ENCODE measurements around the gene RABIF.
"Not testable (repeated sequence)": the region's sequence is repeated elsewhere in the genome, so short reads cannot be mapped to it uniquely, and the experiment has no call there.

Gene RABIF

DNA sequence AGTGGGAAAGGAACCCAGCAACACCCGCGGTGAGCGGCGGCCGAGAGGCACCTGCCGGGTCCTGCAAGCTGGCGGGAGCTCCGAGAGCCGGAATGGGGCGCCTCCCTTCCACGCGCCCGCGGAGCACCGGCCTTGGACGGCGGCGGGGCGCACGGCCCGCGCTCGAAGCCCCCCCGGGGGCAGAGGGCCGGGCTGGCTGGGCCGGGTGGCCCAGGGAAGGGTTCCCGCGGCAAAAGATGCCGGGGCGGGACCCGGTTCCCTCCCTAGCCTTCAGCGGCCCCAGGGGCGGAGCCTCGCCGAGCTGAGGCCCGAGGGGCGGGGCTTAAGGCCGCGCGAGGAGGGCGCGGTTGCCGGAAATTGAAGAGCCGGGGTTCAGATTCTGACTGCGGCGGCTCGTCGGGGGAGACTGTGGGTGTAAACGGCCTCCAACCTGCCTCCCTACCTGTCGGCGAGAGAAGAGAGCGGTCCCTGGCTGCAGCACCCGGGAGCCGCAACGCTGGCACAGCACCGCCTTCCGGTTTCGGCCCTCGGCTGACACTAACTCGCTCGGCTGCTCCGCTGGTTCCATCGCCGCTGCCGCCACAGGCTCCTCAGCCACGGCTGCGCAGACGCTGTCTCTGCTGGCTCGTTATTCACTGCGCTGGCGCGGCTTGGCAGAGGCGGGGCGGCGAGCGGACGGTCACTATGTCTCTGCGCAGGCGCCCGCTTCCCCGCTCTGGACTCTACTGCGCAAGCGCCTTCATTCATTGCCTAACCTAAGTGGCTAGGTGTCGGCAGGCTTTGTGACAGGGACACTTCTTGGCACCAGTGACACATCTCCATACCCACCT is at the start of gene RABIF:
Gene RABIF, minus strand, starts transcription at position 619 of the 830 bp plus-strand sequence. Its CDS starts 51 bp downstream, at position 568.
- DNase-seq = peak; percentile 98

DNA sequence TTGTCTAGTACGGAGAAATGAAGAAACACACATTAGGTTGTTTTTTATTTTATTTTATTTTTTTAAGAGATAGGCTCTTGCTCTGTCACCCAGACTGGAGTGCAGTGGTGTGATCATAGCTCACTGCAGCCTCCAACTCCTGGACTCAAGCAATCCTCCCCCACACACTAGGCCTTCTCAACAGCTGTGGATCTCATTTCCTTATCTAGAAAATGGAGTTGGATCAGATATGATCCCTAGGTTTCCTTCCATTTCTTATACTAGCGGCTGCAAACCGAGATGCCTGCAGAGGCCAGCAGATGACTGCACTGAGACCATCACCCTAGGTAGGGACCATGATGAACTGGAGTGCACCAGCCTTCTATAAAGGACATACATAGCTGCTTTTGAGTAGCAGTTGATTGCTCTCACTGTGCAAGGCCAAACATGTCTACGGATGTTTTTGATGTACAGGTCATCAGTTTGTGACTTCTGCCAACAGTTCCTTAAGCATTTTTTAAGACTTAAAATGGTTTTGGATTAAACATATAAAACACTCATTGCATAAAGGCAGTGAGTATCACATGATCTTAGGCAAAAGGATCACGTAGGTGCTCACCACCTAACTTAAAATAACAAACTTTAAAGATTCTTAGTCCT is 49.5 kb upstream of the RABIF start:
- no peak for DNase-seq

DNA sequence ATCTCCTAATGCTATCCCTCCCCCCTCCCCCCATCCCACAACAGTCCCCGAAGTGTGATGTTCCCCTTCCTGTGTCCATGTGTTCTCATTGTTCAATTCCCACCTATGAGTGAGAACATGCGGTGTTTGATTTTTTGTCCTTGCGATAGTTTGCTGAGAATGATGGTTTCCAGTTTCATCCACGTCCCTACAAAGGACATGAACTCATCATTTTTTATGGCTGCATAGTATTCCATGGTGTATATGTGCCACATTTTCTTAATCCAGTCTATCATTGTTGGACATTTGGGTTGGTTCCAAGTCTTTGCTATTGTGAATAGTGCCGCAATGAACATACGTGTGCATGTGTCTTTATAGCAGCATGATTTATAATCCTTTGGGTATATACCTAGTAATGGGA is 47.5 kb upstream of the RABIF start:
- DNase-seq = not testable (repeated sequence)

DNA sequence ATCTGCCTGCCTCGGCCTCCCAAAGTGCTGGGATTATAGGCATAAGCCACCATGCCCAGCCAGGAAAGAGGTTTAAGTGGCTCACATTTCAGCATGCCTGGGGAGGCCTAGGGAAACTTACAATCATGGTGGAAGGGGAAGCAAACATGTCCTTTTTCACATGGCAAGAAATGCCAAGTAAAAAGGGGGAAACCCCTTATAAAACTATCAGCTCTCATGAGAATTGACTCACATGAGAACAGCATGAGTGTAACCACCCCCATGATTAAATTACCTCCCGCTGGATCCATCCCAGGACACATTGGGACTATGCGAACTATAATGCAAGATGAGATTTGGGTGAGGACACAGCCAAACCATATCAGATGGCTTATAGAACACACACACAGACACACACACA is 46.9 kb upstream of the RABIF start:
- DNase-seq = no peak

DNA sequence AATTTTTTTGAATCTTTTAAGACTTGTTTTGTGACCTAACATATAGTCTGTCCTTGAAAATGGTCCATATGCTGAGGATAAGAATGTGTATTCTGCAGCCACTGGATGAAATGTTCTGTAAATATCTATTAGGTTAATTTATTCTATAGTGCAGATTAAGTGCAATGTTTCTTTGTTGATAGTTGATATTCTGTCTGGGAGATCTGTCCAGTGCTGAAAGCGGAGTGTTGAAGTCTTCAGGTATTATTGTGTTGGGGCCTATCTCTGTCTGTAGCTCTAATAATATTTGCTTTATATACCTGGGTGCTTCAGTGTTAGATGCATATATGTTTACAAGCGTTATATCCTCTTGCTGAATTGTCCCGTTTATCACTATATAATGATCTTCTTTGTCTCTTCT is 45.8 kb upstream of the RABIF start:
- no peak for DNase-seq

DNA sequence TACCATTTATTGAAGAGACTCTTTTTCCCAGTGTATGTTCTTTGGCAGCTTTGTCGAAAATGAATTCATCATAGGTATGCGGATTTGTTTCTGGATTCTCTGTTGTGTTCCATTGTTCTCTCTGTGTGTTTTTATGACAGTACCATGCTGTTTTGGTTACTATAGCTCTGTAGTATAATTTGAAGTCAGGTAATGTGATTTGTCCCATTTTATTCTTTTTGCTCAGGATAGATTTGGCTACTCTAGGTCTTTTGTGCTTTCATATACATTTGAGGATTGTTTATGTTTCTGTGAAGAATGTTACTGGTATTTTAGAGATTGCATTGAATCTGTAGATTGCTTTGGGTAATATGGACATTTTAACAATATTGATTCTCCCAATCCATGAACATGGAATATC is 43.5 kb upstream of the RABIF start:
- DNase-seq = no peak

DNA sequence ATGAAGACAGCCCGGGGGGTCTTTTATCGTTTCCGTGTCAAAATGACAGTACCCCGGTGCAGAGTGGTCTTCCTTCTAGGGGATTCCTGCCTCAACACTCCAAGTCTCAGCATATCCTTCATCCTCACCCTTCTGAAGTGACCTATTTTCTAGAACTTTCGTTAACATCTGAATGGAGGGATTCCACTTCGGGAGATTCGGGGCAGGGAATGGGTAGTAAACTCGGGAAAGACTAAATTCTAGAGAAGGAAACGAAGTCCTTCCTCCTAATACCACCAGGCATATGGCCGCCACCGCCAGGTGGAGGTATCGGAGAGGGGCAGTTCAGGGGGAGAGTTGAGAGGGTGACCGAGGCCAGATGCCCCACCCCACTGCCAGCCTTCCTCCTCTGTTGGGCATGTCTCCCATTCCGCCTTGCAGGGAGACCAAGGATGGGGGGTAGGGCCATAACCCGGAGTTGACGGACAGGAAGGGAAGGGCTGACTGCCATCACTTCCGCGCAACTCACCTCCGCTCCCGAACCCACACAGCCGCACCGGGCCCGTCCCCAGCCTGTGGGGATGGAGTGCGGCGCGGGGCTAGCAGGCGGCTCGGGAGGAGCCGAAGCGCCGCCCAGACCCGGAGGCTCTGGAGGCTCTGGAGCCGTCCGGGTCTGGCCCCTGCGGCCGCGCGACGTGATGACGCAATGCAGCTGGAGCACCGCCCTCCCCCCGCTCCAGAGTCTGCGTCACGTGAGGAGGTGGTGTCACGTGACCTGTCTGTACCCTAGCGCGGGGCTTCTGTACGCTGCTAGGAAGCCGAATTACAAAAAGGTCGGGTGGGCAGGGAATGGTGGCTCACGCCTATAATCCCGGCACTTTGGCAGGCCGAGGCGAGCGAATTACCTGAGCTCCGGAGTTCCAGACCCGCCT is 37.9 kb upstream of the RABIF start, which contains the start of gene KLHL12:
Gene KLHL12, minus strand, starts transcription at position 654 of the 911 bp plus-strand sequence. CDS start 2,072 bp downstream, outside the sequence.
- peak; percentile 92 for DNase-seq

DNA sequence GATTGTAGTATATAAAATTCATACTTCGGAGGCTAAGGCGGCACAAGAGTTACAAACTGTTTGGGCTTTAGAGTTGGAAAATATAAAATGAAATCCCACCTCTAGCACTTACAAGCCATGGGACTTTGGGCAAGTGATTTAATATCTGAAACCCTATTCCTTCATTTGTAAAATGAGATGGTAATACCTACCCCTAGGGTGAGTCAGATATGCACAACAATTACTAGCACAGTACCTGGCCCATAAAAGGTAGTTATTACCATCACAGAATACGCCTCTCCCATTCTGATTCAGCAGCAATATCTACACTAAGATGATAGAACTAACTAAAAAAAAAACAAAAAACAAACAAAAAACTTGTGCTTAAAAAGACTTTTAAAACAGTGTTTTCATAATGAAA is 34.6 kb upstream of the RABIF start:
- DNase-seq = no peak

DNA sequence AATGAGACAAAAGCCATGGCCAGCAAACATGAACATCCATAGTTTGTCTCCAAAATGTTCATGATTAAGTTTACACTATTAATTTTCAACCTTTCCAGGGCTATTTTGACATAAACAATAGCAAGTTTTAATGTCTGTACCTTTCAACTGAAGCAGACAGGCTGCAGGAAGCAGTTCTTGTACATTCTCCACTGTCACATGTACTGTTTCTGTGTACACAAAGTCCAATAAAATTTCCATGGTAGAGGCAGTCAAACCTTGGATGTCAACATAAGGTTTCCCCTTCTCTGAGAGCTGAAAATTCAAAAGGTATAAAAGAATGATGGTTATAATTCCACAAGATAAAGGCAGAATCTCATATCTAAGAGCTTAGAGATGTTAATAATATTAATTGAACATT is 30.7 kb upstream of the RABIF start:
- DNase-seq = no peak

DNA sequence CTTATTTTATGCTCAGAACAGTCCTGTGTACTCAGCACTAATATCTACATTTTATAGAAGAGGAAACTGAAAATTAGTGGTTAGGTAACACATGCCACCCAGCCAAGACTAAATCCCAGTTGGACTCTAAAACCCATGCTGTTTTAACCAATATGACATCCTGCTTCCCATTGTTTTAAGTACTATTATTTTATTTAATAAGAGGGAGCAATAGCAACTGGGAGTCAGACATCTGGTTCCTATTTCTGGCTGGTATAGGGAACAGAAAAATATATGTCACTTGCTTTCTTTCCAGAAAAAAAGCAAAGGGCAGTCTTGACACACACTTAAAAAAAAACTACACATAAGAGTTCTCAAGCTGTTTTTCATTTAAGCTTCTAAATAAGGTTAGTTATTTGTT is 26.2 kb upstream of the RABIF start:
- DNase-seq = no peak

DNA sequence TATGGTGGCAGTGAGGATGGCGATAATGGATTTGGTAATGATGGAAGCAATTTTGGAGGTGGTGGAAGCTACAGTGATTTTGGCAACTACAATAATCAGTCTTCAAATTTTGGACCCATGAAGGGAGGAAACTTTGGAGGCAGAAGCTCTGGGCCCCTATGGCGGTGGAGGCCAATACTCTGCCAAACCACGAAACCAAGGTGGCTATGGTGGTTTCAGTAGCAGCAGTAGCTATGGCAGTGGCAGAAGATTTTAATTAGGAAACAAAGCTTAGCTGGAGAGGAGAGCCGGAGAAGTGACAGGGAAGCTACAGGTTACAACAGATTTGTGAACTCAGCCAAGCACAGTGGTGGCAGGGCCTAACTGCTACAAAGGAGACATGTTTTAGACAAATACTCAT is 23.5 kb upstream of the RABIF start:
- DNase-seq = not testable (repeated sequence)

DNA sequence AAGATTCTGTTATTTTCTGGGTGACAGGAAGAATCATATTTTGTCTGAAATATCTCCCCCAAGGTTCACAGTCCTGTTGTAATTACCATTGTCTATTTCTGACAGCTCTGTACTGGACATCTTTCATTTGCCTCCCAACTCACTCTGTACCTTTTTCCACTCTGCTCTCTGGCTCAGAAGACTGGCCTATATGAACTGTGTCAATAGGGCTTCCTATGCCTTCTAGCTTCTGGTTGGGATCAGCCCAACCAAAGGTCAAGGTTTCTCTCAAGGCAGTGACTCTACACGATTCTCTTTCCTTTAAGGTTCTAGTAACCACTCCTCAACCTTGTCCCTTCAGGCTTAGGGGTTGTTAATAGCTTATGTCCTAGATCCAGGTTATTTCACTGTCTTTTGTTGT is 20.5 kb upstream of the RABIF start:
- DNase-seq = no peak

DNA sequence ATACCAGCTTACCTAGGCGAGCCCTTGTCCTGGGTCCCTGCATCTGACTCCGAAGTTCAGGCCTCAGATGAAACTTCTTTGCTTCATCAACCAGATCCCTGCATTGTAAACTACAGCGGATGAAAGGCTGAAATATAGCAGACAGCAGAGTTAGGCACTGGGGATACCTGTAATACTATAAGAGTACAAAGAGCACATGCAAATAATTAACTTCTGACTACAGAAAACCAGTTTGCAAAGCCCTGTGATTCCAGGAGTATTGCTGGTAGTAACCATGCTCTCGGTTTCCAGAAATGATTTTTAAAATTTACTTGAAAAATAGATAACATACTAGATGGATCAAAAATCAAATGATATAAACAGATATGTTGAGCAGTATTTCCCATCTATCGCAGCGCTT is 20.0 kb upstream of the RABIF start:
- DNase-seq = no peak

DNA sequence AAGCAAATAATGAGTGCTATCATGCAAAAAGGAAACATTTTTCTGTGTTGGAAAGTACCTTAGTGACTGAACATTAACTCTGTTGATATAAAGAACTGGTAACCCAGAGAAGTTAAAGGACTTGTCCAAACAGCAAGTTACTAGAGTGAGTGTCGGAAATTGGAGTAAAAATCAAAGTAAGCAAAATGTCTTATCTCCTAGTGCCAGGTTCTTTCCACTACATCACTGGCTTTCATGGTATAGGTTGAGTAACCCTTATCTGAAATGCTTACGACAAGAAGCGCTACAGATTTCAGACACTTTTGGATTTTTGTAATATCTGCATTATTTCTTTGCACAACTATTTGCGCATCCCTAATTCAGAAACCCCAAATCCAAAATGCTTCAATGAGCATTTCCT is 16.4 kb upstream of the RABIF start:
- DNase-seq = no peak

DNA sequence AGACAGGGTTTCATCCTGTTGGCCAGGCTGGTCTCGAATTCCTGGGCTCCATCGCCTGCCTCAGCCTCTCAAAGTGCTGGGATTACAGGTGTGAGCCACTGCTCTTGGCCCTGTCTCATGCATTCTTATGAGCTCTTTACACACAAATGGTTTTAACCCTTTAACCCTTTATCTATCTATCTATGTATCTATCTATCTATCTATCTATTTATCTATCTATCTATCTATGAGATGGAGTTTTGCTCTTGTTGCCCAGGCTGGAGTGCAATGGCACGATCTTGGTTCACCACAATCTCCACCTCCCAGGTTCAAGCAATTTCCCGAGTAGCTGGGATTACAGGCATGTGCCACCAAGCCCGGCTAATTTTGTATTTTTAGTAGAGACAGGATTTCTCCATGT is 14.9 kb upstream of the RABIF start:
- not testable (repeated sequence) for DNase-seq

DNA sequence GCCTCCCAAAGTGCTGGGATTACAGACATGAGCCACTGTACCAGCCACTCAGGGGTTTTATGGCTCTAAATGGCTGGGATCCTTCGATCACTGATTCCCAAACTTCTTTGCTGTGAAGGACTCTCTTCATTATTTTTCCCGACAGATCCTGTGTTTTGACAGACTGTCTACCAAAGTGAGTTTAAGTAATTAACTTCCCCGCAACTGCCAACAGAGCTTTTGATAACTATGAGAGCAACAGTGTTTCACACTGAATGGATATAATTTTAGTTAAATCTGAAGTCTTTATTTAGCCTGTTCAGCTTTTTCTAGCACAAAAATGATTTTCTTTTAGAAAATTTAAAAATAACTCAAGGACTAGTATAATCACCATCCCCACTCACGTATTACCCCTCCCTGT is 12.6 kb upstream of the RABIF start:
- DNase-seq = no peak

DNA sequence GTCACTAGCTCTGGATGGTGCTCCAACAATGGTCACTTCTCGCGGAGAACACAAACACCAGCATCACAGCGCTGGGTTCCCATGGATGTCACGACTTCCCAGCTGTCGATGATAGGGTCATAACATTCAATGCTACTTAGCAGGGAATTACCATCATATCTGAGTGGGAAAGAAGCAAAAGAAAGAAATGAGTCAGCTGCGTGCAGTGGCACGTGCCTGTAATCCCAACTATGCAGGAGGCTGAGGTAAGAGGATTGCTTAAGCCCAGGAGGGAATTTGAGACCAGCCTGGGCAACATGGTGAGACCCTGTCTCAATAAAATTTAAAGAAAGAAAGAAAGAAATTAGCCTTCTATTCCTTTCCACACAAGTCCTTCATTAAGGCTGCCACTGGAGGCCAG is 3.6 kb upstream of the RABIF start:
- DNase-seq = no peak

DNA sequence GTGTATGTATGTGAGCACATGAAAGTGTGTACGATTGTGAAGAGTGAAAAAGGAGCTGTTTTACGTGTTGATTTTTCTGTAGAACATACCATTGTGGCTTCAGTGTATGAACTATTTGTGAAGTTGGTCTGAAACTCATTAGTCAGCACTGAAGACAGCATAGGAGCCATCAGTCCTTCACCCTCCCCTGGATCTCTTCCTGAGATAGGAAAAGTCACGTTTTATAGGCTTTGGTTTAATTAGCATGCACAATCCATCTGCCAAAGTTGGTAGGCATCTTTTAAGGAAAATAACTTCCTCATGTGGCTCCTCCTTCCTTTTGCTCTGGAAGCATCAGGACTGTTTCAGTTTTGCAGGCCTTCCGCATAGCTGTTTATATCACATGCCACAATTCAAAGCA is 1.4 kb upstream of the RABIF start:
- DNase-seq = no peak

DNA sequence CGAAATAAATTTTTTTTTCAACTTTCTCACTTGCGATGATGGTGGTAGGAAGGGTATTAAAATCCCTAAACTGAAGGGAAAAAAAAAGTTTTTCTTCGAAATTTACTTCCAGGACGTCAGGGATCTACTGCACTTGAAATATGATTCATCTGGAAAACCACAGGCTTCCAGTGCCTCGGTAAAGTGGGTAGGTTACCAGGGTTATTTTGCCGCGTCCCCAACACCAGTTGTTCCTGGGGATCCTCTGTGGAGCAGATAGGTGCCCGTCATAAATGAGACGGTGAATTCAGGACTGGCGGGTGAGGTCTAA is 773 bp downstream of the RABIF start:
- no peak for DNase-seq

DNA sequence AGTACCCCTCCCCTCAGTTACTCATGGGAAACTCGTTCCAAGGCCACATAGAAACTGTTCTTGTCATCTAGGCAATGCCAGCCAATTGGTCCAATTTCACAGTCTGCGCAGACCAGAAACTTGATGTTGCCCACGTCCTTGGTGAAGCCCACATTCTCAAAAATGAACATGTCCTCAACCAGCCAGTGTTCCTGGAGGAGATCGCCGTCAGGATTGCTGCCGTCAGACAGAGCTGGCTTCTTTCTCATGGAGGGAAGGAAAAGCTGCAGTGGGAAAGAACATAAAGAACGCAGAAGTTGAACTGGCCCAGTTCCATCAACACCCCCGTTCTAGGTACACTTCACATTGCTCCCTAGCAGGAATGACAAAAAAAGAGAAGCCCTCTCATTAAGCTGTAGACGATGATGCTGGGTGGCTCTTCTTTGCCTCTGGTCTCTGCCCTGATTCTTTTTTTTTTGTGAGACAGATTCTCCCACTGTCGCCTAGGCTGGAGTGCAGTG is 7.9 kb downstream of the RABIF start:
- no peak for DNase-seq

DNA sequence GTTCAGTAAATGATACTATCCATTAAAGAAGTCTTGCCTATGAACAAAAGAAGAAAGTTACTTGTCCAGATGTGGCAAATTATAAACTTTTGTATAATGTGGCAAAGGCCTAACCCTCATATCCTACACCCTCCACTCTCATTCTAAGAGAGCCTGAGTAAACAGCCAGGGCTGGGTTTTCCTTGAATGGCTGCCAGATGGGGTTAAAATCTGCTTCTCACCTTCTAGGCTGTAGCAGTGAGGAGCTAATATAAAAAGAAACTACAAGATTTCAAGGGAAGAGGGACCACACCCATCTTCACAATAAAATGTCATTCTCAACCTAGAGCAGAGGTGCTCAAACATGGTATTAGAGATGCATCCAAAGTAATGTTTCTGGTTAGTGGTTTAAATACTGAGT is 8.9 kb downstream of the RABIF start:
- DNase-seq = no peak

DNA sequence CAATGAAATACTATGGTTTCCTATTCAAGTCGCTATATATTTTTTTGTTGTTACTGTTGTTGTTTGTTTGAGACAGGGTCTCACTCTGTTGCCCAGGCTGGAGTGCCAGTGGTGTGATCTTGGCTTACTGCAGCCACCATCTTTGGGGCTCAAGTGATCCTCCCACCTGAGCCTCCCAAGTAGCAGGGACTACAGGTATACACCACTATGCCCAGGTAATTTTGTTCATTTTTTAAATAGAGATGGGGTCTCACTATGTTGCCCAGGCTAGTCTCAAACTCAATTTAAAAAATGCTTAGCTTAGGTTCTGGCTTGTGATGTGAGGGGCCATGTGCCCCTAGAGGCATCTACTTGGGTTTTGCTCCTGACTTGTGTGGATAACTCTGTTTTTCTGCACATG is 9.8 kb downstream of the RABIF start:
- DNase-seq = no peak

DNA sequence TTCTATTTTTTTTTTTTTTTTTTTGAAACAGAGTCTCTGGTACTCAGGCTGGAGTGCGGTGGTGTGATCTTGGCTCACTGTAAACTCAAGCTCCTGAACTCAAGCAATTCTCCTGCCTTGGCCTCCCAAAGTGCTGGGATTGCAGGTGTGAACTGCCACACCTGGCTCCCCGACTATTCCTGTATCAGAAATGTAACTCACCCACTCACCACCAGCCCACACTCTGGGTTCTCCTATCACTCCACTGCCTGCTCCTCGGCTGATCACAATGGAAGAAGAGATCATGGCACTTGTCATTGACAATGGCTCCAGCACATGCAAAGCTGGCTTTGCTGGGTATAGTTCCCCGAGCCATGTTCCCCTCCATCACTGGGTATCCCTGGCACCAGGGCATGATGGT is 15.9 kb downstream of the RABIF start:
- no peak for DNase-seq

DNA sequence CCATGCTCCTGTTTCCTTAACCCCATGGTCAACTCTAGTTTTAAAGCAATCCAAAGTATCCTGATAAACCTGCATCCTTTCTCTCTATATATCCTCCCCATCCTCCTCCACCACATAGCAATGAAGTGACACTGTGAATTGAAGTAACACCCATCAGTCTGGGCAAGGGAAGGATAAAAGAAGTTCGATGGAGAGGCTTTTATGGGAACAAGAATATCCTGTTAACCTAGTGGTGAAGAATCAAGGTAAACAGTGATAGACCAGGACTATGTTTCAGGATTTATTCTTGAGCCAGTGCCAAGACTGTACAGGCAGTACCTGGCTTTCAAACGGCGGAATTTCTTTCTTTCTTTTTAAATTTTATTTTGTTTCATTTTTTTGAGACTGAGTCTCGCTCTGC is 17.6 kb downstream of the RABIF start:
- no peak for DNase-seq
